GDM1 (cell line): ENCODE data around the gene STAT5A.
"Not testable (repeated sequence)": the region's sequence is repeated elsewhere in the genome, so short reads cannot be mapped to it uniquely, and the experiment has no call there.

ENCODE experiments used
- DNase-seq: peaks from one replicate; lab custom pipeline; 2025; lab: John Stamatoyannopoulos, UW

Gene STAT5A

DNA sequence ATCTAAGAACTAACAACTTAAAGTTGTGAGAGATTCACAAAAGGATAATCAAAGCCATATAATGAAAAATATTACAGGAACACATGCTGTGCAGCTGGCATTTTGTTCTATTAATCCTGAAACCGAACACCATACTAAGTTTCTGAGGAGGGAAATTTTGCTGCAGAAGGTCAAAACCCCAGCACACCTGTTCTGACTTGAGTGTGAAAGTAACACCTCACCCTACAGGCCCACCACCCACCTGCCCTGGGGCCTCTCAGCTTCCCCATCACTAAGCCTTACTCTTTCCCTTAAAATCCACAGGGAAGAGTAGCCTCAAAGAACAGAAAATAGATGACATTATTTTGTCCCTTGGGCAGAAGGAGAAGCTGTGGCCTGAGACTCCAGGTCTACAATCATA, 44.8 kb downstream of the STAT5A start:
- DNase-seq, result no peak

GRCh38 chr17:42334677-42335076, 46.4 kb downstream of the STAT5A start:
- no peak for DNase-seq

- peak; percentile 45 for DNase-seq
These were observed 49.1 kb downstream of the STAT5A start for GRCh38 chr17:42337442-42337841.

DNA sequence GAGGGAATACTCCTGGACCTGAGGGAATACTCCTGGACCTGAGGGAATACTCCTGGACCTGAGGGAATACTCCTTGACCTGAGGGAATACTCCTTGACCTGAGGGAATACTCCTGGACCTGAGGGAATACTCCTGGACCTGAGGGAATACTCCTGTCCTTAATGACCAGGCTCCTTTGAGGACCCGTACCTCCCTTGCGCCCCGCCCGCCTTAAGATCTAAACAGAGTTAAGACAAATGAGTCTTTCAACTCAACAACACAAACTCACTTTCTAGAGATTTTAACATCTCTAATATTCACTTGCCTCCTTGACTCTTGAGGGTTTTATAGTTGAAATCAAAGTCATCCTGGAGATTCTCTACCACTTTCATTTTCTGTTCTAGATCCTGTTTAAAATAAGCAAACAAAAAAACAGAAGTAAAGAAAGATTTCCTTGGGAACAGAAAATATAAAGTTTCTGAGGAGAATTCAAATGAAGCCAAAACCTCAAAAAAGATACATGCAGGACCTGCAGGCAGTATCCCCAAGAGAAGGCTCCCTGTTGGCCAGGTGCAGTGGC, 50.2 kb downstream of the STAT5A start:
- DNase-seq, result no peak

DNA sequence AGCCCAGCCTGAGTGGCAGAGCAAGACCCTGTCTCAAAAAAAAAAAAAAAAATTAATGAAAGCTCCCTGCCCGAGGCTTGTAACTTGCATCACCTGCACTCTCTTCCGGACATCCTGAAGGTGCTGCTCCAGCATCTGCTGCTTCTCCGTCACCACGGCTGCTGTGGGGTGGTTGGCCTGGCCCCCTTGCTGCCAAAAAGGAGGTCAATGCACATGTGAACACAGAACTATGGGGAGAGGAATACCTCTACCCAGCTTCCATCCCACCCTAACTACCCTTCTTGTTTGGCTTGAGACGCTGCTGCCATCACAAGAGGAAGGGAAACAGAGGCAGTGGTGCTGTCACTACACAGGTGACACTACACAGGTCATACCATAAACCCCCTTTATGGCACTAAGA, 50.9 kb downstream of the STAT5A start:
- DNase-seq, result no peak

GRCh38 chr17:42340691-42341127, 52.4 kb downstream of the STAT5A start:
- no peak for DNase-seq

GRCh38 chr17:42341568-42341967, 53.3 kb downstream of the STAT5A start:
- no peak for DNase-seq

- DNase-seq, result peak; percentile 27
These were observed 54.1 kb downstream of the STAT5A start for GRCh38 chr17:42342242-42343008.

DNA sequence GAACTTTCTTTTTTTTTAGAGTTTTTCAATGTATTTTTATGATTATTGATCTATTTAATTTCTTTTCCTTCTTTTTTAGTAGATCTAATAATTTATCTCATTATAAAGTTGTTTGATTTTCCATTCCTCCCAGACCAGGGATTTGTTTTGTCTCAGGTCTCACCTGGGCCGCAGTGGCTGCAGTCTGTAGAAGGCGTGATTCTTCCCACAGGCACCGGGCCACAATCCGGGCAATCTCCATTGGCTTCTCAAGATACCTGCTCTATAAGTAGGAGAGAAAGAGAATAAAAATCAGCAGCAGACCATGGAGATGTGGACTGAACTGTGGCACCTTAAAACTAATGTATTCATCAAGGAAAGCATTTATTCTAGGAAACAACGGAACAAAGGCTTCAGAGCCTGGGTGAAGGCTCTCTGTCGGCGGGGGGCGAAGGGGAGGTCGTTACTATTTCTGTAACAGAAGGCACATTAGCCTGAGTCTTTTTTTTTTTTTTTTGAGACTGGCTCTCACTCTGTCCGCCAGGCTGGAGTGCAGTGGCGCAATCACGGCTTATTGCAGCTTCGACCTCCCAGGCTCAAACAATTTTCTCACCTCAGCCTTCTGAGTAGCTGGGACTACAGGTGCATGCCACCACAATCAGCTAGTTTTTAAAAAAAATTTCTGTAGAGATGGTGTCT, 57.2 kb downstream of the STAT5A start:
- no peak for DNase-seq

GRCh38 chr17:42346481-42346880, 58.2 kb downstream of the STAT5A start:
- DNase-seq, result no peak

DNA sequence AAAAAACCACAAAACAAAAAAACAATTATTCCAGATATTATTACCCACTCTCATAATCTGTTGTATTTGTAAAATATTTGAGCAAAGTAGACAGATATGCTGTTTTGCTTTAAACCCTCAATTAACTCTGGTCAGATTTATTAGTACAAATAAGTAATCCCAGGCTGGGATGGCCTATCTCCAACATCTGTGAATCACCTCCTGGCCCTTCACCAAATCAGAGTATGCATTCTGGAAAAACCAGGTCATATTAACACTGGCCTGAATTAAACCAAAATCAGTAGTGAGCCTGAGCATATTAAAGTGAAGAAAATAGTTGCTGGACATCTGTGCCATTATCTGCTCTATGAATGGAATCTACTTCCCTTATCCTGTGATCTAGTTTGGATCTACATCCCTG, 58.9 kb downstream of the STAT5A start:
- no peak for DNase-seq

DNA sequence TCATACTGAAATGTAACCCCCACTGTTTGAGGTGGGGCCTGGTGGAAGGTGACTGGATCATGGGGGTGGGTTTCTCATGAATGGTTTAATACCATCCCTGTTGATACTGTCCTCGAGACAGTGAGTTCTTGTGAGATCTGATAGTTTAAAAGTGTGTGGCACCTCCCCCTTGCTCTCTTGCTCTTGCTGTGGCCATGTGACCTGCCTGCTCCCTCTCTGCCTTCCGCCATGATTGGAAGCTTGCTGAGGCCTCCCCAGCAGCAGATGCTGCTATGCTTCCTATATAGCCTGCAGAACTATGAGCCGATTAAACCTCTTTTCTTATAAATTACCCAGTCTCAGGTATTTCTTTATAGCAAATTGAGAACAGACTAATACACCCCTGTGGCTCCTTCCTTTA, 59.3 kb downstream of the STAT5A start:
- DNase-seq, result no peak

GRCh38 chr17:42348104-42348503, 59.8 kb downstream of the STAT5A start:
- no peak for DNase-seq

GRCh38 chr17:42354956-42355843, 66.9 kb downstream of the STAT5A start:
- no peak for DNase-seq

- DNase-seq, result no peak
These were observed 70.1 kb downstream of the STAT5A start for GRCh38 chr17:42358434-42358833.

DNA sequence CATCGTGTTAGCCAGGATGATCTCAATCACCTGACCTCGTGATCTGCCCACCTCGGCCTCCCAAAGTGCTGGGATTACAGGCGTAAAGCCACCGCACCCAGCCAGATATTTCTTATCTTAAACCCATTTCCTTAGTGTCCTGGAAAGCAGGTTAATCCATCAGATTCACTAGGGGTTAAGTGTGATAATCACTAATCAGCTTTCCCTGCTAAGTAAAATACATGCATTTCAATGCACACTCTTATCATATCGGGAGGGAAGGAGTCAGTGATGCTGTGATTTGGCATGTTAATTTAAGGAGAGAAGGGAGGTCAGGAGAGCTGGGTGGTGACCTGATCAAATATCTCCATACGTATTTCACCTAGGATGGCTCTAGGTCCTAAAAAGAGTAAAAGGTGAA, 70.8 kb downstream of the STAT5A start:
- no peak for DNase-seq

GRCh38 chr17:42360388-42360787, 72.1 kb downstream of the STAT5A start:
- DNase-seq, result not testable (repeated sequence)
